ENCODE measurements around the gene CEPT1.
A peak's percentile ranks its signal among the peaks of the same experiment; 100 is the strongest.

Gene CEPT1

GRCh38 chr1:111161843-111162487 lies 21.9 kb downstream of the CEPT1 start:
- Mint-ChIP-seq H3K36me3 (ENCODE audit: insufficient read depth) (peaks cover 42% of the 10 kb centered on the region), H3K4me1 (ENCODE audit: low read depth in 2 of 2) (peaks cover 2 to 22% of the 10 kb centered on the region in 2 donors), H3K27ac (peak overlapping the region in 1 of 2 donors; percentile 7), H3K4me3 (no peak overlapping the region), H3K27me3 (no peaks in the 10 kb centered on the region), H3K9me3 (no peaks in the 10 kb centered on the region)
- DNase-seq (no peak), ATAC-seq (replicated peaks) (no peak)

GRCh38 chr1:111162488-111162880 lies 22.5 kb downstream of the CEPT1 start:
- DNase-seq (no peak), ATAC-seq (replicated peaks) (no peak)
- Mint-ChIP-seq H3K9me3 (no peaks in the 10 kb centered on the region), H3K4me3 (no peak overlapping the region), H3K36me3 (ENCODE audit: insufficient read depth) (peaks cover 42% of the 10 kb centered on the region), H3K27me3 (no peaks in the 10 kb centered on the region), H3K4me1 (ENCODE audit: low read depth in 2 of 2) (peaks cover 2 to 22% of the 10 kb centered on the region in 2 donors), H3K27ac (peak overlapping the region in 1 of 2 donors; percentile 7)

- DNase-seq (no peak), ATAC-seq (replicated peaks) (no peak)
- Mint-ChIP-seq H3K36me3 (ENCODE audit: insufficient read depth) (peaks cover 50% of the 10 kb centered on the region), H3K27ac (no peak overlapping the region), H3K4me1 (ENCODE audit: low read depth in 2 of 2) (peaks cover 2 to 22% of the 10 kb centered on the region in 2 donors), H3K27me3 (no peaks in the 10 kb centered on the region), H3K9me3 (no peaks in the 10 kb centered on the region), H3K4me3 (no peak overlapping the region)
Observed at GRCh38 chr1:111163363-111163762, 23.3 kb downstream of the CEPT1 start.

- Mint-ChIP-seq H3K36me3 (ENCODE audit: insufficient read depth) (peaks cover 52% of the 10 kb centered on the region), H3K27ac (peak overlapping the region in 1 of 2 donors; percentile 1), H3K4me1 (ENCODE audit: low read depth in 2 of 2) (peaks cover 2 to 22% of the 10 kb centered on the region in 2 donors), H3K9me3 (no peaks in the 10 kb centered on the region), H3K4me3 (no peak overlapping the region), H3K27me3 (no peaks in the 10 kb centered on the region)
- DNase-seq: no peak
- ATAC-seq (replicated peaks): no peak
Observed at GRCh38 chr1:111164151-111164550, 24.1 kb downstream of the CEPT1 start.

GRCh38 chr1:111172463-111172862 lies 32.4 kb downstream of the CEPT1 start:
- no peak overlapping the region for H3K4me3 Mint-ChIP-seq
- H3K27me3 Mint-ChIP-seq: no peaks in the 10 kb centered on the region
- H3K36me3 Mint-ChIP-seq (ENCODE audit: insufficient read depth): peaks cover 57% of the 10 kb centered on the region
- ATAC-seq (replicated peaks) (no peak), DNase-seq (no peak)
- H3K9me3 Mint-ChIP-seq: no peaks in the 10 kb centered on the region
- H3K4me1 Mint-ChIP-seq (ENCODE audit: low read depth in 2 of 2): peaks cover 0 to 17% of the 10 kb centered on the region in 2 donors
- peak overlapping the region in 1 of 2 donors; percentile 46 for H3K27ac Mint-ChIP-seq

- Mint-ChIP-seq H3K27me3 (no peaks in the 10 kb centered on the region), H3K4me3 (no peak overlapping the region), H3K36me3 (ENCODE audit: insufficient read depth) (peaks cover 51% of the 10 kb centered on the region), H3K27ac (no peak overlapping the region), H3K9me3 (no peaks in the 10 kb centered on the region), H3K4me1 (ENCODE audit: low read depth in 2 of 2) (peaks cover 0 to 17% of the 10 kb centered on the region in 2 donors)
- no peak for DNase-seq
- no peak for ATAC-seq (replicated peaks)
Observed at GRCh38 chr1:111174070-111174469, 34.0 kb downstream of the CEPT1 start.

GRCh38 chr1:111175349-111175748 lies 35.3 kb downstream of the CEPT1 start:
- Mint-ChIP-seq H3K4me1 (ENCODE audit: low read depth in 2 of 2) (peaks cover 3 to 29% of the 10 kb centered on the region in 2 donors), H3K27ac (peak overlapping the region in 1 of 2 donors; percentile 8), H3K36me3 (ENCODE audit: insufficient read depth) (peaks cover 45% of the 10 kb centered on the region), H3K27me3 (no peaks in the 10 kb centered on the region), H3K9me3 (no peaks in the 10 kb centered on the region), H3K4me3 (no peak overlapping the region)
- DNase-seq (no peak), ATAC-seq (replicated peaks) (no peak)

- Mint-ChIP-seq H3K4me3 (no peak overlapping the region), H3K36me3 (ENCODE audit: insufficient read depth) (peaks cover 45% of the 10 kb centered on the region), H3K4me1 (ENCODE audit: low read depth in 2 of 2) (peaks cover 3 to 37% of the 10 kb centered on the region in 2 donors), H3K9me3 (no peaks in the 10 kb centered on the region), H3K27ac (no peak overlapping the region), H3K27me3 (no peaks in the 10 kb centered on the region)
- no peak for ATAC-seq (replicated peaks)
- no peak for DNase-seq
Observed at GRCh38 chr1:111176678-111177077, 36.7 kb downstream of the CEPT1 start.

- no peak for ATAC-seq (replicated peaks)
Observed at GRCh38 chr1:111179968-111180533, 40.0 kb downstream of the CEPT1 start.

GRCh38 chr1:111182052-111182451 lies 42.0 kb downstream of the CEPT1 start:
- H3K27ac Mint-ChIP-seq: peak overlapping the region; percentile 65 to 91
- H3K36me3 Mint-ChIP-seq (ENCODE audit: insufficient read depth): peaks cover 37% of the 10 kb centered on the region
- H3K9me3 Mint-ChIP-seq: no peaks in the 10 kb centered on the region
- H3K4me1 Mint-ChIP-seq (ENCODE audit: low read depth in 2 of 2): peaks cover 20 to 54% of the 10 kb centered on the region in 2 donors
- H3K27me3 Mint-ChIP-seq: no peaks in the 10 kb centered on the region
- ATAC-seq (replicated peaks) (no peak), DNase-seq (no peak)
- H3K4me3 Mint-ChIP-seq: no peak overlapping the region

More at GRCh38 chr1:111179968-111180533, 40.0 kb downstream of the CEPT1 start:
- peak overlapping the region; percentile 81 to 91 for H3K27ac Mint-ChIP-seq
- H3K4me3 Mint-ChIP-seq: no peak overlapping the region
- peaks cover 29% of the 10 kb centered on the region for H3K36me3 Mint-ChIP-seq (ENCODE audit: insufficient read depth)
- no peak for DNase-seq
- H3K9me3 Mint-ChIP-seq: no peaks in the 10 kb centered on the region
- no peaks in the 10 kb centered on the region for H3K27me3 Mint-ChIP-seq
- peaks cover 14 to 39% of the 10 kb centered on the region in 2 donors for H3K4me1 Mint-ChIP-seq (ENCODE audit: low read depth in 2 of 2)

GRCh38 chr1:111183308-111184069 lies 43.5 kb downstream of the CEPT1 start:
- no peaks in the 10 kb centered on the region for H3K27me3 Mint-ChIP-seq
- H3K4me3 Mint-ChIP-seq: no peak overlapping the region
- peak overlapping the region; percentile 65 to 91 for H3K27ac Mint-ChIP-seq
- peaks cover 27 to 65% of the 10 kb centered on the region in 2 donors for H3K4me1 Mint-ChIP-seq (ENCODE audit: low read depth in 2 of 2)
- no peak for ATAC-seq (replicated peaks)
- no peak for DNase-seq
- H3K36me3 Mint-ChIP-seq (ENCODE audit: insufficient read depth): peaks cover 41% of the 10 kb centered on the region
- H3K9me3 Mint-ChIP-seq: no peaks in the 10 kb centered on the region

- H3K27me3 Mint-ChIP-seq: no peaks in the 10 kb centered on the region
- no peak for ATAC-seq (replicated peaks)
- peak overlapping the region; percentile 51 to 94 for H3K27ac Mint-ChIP-seq
- peaks cover 39 to 71% of the 10 kb centered on the region in 2 donors for H3K4me1 Mint-ChIP-seq (ENCODE audit: low read depth in 2 of 2)
- H3K36me3 Mint-ChIP-seq (ENCODE audit: insufficient read depth): peaks cover 53% of the 10 kb centered on the region
- no peaks in the 10 kb centered on the region for H3K9me3 Mint-ChIP-seq
- no peak for DNase-seq
- no peak overlapping the region for H3K4me3 Mint-ChIP-seq
Observed at GRCh38 chr1:111184663-111185062, 44.6 kb downstream of the CEPT1 start.

- no peak for DNase-seq
- no peaks in the 10 kb centered on the region for H3K27me3 Mint-ChIP-seq
- no peaks in the 10 kb centered on the region for H3K9me3 Mint-ChIP-seq
- H3K27ac Mint-ChIP-seq: peak overlapping the region; percentile 93 to 94
- H3K4me3 Mint-ChIP-seq: peak overlapping the region in 1 of 2 donors; percentile 40
- no peak for ATAC-seq (replicated peaks)
- peaks cover 76 to 95% of the 10 kb centered on the region in 2 donors for H3K4me1 Mint-ChIP-seq (ENCODE audit: low read depth in 2 of 2)
- H3K36me3 Mint-ChIP-seq (ENCODE audit: insufficient read depth): peaks cover 95% of the 10 kb centered on the region
Observed at GRCh38 chr1:111190931-111191451, 51.0 kb downstream of the CEPT1 start.

Measured in effector memory CD8-positive, alpha-beta T cell (primary cell).